T-helper 9 cell (primary cell): ENCODE results near the gene SPTAN1.
A peak's percentile ranks its signal among the peaks of the same experiment; 100 is the strongest.
"Not testable (repeated sequence)": the region's sequence is repeated elsewhere in the genome, so short reads cannot be mapped to it uniquely, and the experiment has no call there.

Experiments used
- DNase-seq: peaks from one replicate; pipeline ENCODE4 v3.0.0-alpha.2; 2020
- total RNA-seq, 2 donors: gene quantifications; one replicate each; lab custom pipeline; 2026; lab: John Stamatoyannopoulos, UW

Gene SPTAN1
- 808 to 1,091 reads per million in 2 donors for total RNA-seq

DNA sequence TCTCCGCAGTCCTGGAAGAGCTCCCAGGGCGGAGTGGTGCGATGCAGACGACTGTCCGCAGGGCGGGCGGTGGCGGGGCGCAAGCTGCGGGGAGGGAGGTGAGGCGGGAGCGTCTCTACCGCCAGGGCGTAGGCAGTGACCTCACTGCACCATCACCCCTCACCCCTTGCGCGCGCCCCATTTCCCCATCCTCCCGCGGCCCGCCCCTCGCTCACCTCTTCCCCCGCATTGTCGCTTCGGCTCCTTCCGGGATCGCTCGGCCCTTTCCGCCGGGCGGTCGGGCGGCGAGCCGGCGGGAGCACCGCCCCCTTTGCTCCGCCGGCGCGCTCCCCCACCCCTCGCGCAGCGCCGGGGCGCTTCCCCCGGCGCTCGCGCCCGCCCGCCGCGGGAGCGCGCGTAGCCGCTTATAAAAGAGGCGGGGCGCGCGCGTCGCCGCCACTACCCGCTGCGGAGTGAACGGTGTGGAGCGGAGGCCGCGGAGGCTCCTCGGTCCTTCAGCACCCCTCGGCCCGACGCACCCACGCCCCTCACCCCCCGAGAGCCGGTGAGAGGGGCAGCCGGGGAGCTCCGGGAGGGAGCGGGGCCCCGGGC lies at the start of gene SPTAN1:
TSS of gene SPTAN1 (plus strand) at position 435 of the 591 bp plus-strand sequence. CDS start 14,154 bp downstream, outside the sequence.
- DNase-seq: peak; percentile 95

DNA sequence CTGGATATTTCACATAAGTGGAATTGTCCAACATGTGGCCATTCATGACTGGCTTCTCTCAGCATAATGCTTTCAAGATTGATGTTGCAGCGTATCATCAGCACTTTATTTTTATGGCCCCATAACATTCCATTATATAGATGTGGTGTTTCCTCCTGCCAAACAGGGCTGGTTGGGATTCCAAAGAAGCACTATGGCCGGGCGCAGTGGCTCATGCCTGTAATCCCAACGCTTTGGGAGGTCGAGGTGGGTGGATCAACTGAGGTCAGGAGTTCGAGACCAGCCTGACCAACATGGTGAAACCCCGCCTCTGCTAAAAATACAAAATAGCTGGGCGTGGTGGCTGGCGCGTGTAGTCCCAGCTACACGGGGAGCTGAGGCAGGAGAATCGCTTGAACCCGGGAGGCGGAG lies 49.0 kb upstream of the SPTAN1 start:
- not testable (repeated sequence) for DNase-seq

DNA sequence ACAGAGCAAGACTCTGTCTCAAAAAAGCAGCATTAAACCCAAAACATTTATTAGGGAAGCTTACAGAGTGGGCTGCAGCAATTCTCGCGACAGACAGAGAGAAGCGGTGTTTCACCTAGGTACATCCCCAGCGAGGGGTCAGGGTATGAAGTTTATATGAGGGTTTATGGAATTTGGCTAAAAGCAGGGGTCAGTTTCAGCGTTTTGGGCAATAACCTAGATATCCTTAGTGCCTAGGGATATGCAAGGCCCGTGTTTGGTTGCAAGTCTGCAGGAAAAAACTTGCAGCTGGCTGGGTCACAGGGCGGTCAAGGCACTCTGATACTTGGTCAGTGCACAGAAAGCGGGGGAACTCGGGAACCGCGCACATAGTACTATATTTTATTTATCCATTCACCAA lies 48.5 kb upstream of the SPTAN1 start:
- no peak for DNase-seq

DNA sequence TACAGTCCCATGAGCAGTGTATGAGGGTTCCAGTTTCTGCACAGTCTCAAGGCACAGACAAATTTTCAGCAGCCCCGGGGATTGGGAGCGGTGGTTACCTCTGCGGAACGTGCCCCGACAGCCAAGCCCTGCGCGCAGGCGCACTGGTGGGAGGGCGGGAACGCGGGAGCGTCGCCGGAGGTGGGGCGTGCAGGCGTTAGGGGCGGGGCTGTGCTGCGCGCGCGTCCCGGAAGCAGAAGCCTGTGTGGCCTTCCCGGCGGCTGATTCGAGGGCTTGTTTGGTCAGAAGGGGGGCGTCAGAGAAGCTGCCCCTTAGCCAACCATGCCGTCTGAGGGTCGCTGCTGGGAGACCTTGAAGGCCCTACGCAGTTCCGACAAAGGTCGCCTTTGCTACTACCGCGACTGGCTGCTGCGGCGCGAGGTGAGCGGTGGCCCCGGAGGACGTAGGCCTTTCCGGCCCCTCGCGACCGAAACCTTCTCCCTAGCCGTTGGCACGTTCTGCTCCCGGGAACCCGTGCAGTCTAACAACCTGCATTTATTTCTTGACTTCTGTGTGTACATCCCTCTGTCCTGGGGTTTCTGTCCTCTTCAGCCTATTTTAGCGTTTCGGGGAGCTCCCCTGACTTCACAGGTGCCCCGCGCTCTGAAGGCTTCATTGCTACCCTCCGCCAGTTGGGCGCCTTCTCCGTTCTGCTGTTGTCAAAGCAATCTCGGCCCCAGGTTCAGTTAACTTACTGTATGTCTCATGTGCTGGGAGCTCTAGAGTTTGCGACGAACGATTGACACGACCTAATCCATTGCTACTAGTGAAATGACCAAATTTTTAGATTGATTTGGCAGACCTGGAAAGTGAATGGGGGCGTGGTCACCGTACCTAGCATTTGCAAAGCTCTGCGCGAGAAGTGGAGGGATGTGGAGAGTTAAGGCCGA lies 47.6 kb upstream of the SPTAN1 start, which contains the start of gene GLE1:
TSS of gene GLE1 (plus strand) at position 235 of the 929 bp plus-strand sequence. CDS start at position 322, 87 bp downstream.
- DNase-seq: peak; percentile 98

DNA sequence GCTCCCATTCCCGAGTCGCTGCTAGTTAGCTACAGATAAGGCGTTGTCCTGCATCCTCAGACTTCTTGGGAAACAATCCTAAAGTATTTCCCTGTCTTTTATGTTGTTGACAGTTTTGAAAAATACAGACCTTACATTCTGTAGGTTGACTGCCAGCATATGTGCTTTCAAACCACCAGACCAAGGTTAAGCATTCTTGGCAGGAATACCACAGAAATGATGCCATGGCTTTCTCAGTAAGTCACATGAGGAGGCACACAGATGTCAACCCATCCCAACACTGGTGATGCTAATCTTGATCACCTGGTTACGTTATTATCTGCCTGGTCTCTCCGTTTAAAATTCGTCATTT lies 47.0 kb upstream of the SPTAN1 start:
- no peak for DNase-seq

DNA sequence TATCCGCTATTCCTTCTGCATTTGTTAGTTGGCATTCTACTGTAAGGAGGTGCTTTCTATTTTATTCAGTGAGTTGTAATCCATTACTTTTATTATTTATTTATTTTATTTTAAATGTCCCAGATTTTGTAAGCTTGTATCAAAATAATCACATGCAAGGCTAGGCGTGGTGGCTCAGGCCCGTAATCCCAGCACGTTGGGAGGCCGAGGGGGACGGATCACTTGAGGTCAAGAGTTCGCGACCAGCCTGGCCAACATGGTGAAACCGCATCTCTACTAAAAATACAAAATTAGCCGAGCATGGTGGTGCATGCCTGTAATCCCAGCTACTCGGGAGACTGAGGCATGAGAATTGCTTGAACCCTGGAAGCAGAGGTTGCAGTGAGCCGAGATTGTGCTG lies 46.5 kb upstream of the SPTAN1 start:
- not testable (repeated sequence) for DNase-seq

DNA sequence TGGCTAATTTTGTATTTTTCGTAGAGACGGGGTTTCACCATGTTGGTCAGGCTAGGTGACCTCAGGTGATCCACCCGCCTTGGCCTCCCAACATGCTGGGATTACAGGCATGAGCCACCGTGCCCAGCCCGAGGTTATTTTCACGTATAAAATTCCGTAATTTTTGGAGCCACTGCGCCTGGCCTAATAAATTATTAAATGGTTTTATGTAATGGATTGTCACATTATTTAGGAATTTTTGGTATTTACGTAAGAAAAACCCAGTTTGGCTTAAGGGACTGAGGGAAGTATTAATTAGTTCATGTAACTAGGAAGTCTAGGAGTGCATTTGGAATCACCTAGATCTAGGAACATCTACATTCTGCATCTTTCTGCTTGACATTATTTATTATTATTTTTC lies 39.6 kb upstream of the SPTAN1 start:
- DNase-seq: no peak

DNA sequence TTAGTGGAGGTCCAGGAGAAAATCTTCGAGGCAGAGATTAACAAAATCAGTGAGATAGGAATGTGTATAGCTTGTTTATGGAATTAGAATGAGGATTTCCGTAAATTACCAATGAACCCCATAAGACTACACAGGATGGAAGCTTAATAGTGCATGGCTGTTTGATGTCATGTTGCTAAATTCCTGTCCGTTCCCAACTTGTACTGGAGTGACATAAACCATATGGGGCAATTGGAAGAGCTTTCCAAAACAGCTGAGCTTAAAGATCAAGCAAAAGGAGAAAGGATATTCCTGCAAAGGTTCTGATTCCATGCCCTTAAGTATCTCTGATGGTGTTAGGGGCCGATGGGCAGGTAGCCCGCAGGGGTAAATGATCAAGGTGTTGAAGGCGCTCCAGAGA lies 30.4 kb upstream of the SPTAN1 start:
- no peak for DNase-seq

DNA sequence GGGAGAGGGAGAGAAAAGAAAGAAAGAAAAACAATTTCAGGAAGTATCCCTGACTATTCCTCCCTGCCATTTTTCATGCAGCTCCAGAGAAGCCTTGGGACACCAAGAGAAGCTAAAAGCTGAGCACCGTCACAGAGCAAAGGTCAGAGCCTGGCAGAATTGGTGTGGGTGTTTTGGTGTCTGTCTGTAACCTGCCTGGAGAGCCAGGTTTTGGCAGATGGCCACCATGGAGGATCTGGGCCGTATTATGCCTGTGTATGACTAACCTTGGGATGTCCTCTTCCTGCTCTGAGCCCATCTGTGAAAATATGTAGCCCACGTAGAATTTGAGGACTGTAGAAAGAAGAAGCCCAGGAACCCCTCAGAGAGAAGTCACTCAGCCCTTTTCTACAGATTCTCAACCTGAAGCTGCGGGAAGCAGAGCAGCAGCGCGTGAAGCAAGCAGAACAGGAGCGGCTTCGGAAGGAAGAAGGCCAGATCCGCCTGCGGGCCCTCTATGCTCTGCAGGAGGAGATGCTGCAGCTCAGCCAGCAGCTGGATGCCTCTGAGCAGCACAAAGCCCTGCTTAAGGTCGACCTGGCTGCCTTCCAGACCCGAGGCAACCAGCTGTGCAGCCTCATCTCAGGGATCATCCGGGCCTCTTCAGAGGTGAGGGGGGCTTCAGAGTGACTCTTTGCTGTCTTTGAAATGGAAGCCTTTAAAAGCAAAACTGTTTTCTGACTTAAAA lies 29.0 kb upstream of the SPTAN1 start:
- no peak for DNase-seq

DNA sequence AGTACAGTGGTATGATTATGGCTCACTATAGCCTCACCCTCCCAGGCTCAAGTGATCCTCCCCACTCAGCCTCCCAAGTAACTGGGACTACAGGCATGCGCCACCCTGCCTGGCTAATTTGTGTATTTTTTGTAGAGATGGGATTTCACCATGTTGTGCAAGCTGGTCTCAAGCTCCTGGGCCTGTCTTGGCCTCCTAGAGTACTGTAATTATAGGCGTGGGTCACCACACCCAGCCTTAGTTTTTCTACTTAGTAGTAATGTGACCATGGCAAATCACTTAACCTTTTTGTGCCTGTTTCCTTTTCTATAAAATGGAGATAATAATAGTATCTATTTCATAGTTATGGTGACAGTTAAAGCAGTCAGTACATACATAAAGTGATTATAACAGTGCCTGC lies 25.7 kb upstream of the SPTAN1 start:
- no peak for DNase-seq

DNA sequence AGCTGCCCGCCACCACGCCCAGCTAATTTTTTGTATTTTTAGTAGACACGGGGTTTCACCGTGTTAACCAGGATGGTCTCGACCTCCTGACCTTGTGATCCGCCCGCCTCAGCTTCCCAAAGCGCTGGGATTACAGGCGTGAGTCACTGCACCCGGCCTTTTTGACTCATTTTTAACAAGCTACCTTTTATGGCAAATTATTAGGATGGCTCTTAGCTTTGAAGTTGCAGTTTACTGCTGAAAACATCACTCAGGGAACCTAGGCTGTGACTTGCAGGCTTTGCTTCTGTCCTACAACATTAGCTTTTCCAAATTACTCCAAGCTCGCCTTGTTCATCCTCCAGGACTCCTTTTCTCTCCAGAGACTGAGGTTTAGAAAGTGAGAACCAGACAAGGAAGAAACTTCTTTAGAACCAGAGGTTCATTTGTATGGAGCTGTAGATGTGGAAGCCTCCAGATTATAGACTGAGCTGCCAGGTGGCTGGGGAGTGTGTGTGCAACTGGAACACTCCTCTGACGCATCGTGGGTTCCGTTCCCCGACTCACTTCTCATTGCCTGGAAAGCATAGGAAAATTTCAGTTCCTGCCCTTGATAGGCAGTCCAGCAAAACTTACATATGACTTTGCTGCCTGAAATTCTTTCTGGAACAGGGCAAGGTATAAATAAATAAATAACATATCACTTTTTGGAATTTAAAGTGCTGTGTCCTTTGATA lies 23.8 kb upstream of the SPTAN1 start:
- DNase-seq: no peak

DNA sequence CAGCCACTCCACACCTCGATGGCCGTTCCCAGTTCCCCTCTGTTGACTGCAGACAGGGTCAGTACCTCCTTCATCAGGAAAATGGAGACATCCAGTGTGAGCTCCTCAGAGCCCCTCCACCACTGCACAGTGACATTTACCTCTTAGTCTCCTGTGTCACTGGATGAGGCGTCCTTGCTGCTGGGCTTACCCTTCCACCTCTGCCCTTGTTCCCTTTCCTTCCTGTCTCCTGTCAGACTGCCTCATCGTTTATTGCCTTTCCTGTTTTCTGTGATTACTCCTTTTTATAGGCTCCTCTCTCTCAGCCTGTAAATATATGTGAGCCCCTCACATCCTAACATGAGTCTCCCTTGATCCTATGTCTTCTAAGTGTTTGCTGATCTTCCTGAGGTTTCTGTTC lies 23.2 kb upstream of the SPTAN1 start:
- no peak for DNase-seq

DNA sequence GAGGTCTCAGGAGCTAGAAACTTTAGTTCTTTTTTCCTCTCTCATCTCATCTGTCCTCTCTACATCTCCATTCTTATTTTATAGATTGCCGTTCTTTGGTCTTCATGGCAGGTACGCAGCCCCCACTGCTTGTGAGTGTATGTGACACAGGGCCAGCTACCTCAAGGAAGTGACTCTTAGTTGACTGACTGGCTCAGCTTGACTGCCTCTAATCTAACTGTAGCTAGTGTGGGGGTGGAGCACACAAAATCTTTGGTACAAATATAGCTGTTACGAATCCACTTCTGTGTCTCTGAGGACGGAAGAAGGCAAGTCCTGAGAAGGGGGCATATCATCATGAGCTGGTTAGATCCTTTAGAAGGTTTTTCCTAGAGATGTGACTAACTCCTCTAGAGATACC lies 19.8 kb upstream of the SPTAN1 start:
- DNase-seq: no peak

DNA sequence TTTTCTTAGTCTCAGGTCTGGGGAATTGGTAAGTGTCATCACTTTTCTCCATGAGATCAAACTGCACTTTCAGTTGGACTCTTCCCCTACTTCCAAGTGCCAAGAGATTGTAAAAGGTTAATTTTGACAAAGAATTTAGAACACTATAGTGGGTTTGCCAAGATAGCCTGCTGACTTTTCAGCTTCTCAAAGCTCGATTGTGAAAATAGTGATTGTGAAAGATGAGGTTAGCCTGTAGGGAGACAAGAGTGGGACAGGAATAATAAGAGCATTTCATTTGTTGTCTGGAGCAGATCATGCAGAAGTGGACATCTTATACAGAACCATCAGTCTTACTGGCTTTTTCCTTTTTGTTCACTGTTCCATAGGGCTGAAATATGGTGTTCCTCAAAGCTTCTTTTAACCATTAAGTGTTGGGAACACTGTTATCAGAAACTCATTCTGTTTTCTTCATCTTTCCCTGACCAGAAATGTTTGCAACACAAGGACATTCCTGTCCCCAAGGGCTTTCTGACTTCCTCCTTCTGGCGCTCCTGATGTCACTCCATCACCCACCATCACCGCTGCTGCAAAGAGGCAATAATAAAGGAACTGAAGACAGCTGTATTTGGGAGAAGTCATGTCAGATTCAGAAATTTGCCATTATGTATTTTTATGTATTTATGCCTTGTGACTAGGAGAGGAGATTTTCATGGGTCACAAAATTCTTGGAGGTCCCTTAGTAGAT lies 11.6 kb upstream of the SPTAN1 start:
- DNase-seq: no peak

DNA sequence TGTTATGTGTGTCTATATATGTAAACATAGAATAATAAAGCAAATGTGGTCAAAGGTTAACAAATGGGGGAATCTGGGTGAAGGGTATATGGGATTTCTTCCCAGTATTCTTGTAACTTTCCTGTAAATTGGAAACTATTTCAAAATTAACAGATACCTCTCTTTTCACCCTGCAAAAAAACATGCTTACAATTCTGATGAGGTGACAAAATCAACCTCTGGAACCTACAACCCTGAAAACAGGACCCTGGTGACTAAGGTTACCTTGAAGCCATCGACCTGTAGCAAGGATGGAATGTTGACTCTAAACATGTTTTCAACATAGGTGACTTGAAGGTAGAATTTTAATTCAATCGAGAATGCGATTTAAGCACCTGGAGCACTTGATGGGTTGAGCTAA lies 5.9 kb upstream of the SPTAN1 start:
- DNase-seq: no peak

DNA sequence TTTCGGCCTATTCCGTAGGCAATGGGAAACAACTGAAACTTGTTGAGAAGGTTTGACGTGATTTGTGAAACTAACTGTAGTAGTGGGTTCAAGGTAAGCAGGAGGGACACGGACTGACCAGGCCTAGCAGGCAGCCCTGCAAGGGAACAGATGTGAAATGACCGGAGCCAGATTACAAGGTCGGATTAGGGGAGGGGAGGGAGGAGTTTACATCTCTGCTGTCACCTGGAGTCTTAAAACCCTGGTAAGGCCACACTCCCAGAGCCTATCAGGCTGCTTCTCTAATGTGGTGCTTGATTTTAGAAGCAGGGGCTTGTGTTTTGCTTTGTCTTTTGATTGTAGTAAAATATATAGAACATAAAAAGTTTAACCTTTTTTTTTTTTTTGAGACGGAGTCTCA lies 3.5 kb upstream of the SPTAN1 start:
- no peak for DNase-seq

DNA sequence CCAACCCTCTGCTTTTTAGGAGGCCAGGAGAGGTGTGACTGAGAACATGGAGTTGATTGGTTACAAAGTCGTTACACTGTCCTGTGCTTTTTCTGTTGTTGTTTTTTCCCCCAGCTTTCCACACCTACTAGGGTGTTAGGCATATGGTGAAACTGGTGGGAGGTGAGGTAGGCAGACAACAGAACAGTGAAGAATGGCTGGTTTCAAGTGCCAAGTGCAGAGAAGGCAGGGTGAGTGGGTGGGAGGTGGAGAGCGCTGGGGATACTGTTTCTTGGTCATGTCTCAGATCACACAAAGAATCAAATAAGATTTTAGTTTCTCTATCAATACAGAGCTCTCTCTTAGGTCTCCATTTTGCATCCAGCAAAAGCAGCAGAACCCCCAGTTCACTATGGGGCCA lies 2.2 kb upstream of the SPTAN1 start:
- DNase-seq: no peak

DNA sequence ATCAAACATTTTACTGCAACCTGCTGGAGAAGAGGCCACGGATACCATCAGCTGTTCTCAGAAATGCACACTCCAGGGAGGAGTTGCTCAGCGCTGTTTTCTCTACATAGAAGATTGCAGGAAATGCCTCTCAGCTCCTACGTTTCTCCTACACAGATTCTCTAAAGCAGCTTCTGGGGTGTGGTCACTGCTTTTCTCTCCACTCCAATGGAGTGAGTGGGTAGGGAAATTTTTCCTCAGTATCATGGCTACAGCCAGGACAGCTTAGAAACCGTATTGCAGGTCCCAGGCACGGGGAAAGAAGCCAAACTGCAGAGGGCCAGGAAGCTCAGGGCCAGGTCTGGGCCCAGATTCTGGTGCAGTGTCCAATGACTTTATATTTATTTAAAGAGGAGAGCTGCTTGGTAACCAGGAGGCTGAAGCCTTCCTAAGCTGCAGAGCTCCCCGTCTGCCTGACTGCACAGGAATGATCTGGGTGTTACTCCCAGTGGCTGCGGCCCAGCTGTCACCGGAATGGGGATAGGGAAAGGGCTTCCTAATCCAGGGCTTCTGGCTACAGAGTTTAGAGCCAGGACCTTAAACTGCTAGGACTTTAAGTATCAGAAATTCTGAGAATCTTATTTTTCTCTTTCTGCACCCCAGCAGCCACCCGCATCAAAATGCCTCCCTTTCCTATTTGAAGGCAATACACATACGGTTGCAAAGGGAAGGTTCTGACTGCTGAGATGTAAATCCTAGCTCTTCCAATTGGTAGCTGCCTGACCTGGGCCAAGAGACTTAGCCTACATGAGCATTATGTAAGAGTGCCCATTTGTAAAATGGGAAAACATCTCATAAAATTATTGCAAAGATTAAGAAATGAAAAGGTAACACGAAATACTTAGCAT lies 1.4 kb upstream of the SPTAN1 start:
- DNase-seq: no peak

DNA sequence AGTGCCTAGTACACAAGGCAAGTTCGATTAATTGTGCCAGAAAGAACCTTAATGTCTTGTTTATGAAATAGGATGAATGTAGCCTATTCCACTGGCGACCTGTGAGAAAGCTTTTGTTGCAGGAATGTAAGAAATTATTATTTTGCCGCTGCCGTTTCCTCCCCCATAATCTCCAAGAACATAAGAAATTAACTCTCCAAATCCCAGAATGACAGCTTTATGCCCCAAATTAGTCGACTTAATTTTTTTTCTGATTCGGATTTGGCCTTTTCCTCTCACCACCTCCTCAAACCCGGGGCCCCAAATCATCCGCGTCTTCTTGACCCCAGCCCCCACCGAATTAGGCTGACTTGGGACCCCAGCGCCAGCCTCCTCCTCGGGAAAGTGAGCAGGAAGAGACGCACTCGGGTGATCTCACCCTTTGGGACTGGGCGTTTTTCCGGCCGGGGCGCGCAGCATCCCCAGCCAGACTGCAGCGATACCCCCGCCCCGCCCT lies 682 bp upstream of the SPTAN1 start:
- DNase-seq: no peak

DNA sequence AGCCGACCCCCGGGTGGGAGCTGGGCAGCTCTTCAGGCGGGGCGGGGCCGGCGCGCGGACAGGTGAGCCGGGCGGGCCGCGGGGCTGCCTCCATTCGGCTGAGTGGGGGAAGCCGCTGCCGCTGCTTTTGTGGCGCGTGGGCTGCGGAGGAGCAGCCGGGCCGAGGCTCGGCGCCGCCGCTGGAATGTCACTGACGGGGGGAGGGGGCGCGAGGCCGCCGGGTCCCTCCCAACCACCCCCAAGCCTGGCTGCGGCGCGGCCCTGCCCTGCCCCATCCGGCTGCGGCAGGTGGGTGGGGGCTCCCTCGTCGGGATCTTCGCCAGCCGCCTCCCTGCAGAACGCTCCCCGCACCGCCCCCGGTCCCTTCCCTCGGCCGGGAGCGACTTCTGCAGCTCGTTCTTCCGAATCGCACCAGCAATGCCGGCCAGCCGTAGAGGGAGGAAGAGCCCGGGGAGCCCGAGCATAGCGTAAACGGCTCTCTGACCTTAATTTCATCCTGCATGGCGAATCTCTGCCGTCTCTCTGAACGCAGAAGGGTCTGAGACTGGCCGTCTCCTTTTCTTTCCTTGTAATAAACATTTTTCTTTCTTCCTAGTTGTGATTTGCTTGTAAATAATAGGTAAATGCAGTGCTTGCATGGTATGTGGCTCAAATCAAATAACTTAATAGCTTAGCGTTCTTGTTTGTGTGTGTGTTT lies 505 bp downstream of the SPTAN1 start:
- DNase-seq: peak; percentile 43
